ENCODE measurements around the gene LSAMP. TPM values are rescaled to one million over a fixed set of nuclear protein-coding genes. Genes with fewer than 3 reads are reported as not detected.

LSAMP gene
- total RNA-seq, 2 donors from 2014 or later = 1.7 to 2.1 TPM

DNA sequence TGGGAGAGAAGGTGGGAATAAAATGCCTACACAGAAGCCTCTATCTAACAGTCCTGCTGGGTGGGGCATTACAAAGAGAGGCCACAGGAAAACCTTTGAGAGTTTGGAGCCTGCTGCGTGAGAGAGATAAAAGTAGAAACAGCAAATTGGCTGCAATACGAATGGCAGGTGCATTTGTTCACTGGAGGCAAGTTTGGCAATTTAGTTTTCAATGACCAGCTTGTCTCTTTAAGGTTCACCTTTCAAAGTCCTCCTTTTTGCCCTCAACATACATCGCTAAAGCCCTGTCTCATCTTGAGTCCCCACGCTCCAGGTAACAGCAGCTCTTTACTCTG lies 405.7 kb downstream of the LSAMP start:
- no peak overlapping the region for H3K4me3 ChIP-seq
- H3K27ac ChIP-seq = no peak overlapping the region
- DNase-seq (ENCODE audit: low spot score) = no peak
- TF ChIP-seq, protein P1, sequence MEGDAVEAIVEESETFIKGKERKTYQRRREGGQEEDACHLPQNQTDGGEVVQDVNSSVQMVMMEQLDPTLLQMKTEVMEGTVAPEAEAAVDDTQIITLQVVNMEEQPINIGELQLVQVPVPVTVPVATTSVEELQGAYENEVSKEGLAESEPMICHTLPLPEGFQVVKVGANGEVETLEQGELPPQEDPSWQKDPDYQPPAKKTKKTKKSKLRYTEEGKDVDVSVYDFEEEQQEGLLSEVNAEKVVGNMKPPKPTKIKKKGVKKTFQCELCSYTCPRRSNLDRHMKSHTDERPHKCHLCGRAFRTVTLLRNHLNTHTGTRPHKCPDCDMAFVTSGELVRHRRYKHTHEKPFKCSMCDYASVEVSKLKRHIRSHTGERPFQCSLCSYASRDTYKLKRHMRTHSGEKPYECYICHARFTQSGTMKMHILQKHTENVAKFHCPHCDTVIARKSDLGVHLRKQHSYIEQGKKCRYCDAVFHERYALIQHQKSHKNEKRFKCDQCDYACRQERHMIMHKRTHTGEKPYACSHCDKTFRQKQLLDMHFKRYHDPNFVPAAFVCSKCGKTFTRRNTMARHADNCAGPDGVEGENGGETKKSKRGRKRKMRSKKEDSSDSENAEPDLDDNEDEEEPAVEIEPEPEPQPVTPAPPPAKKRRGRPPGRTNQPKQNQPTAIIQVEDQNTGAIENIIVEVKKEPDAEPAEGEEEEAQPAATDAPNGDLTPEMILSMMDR (IDR thresholded peaks at IDR 0.05) = no peak
- no peaks in the 10 kb centered on the region for H3K4me1 ChIP-seq
- no peaks in the 10 kb centered on the region for H3K36me3 ChIP-seq
- H3K27me3 ChIP-seq = no peaks in the 10 kb centered on the region
- no peaks in the 10 kb centered on the region for H3K9me3 ChIP-seq

GRCh38 chr3:116038968-116039650 lies 406.2 kb downstream of the LSAMP start:
- Histone ChIP-seq H3K4me3 (no peak overlapping the region), H3K27ac (no peak overlapping the region), H3K4me1 (no peaks in the 10 kb centered on the region), H3K27me3 (no peaks in the 10 kb centered on the region), H3K36me3 (no peaks in the 10 kb centered on the region), H3K9me3 (no peaks in the 10 kb centered on the region)
- TF ChIP-seq, protein P1 (IDR thresholded peaks at IDR 0.05) = no peak
- DNase-seq (ENCODE audit: low spot score) = no peak

DNA sequence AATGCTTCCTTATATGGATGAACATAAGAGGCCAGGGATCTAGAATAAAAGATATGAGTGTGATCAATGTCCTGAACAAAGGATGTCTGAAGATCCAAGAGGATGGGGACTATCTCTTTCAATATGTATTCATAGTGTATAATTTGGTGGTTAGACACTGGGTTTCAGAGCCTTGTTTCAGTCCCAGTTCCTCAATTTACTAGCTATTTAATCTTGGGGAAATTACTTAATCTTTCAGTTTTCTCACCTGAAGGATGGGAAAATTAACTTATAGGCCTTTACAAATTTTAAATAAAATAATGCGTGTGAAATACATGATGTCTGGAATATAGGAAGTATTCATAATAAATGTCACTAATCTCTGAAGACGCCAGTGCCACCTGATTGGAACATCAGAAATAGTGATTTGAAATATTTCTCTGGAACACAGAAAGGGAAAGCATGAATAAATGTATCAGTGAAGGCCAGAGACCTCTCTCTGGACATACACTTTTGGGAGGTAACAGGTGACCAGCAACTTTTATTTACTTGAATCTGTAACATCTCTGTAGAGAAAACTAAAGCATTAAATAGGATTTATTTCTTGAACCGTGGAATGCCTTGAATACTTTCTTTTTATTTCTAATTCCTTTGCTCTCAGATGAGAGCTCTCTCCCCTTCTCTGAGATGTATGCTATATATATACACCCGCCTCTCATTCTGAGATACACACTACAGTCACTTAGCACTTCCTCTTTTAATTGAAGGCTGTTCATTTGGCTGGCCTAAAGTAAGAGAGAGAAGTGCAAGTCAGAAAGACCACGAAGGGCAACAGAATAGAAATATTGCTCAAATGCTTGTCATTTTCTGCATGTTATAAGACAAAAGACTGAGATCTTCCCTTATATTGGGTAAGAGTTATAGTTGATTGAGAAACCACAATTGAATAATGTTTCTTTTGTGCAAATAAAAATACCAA lies 407.1 kb downstream of the LSAMP start:
- Histone ChIP-seq H3K4me3 (no peak overlapping the region), H3K27ac (no peak overlapping the region), H3K4me1 (no peaks in the 10 kb centered on the region), H3K27me3 (no peaks in the 10 kb centered on the region), H3K36me3 (no peaks in the 10 kb centered on the region), H3K9me3 (no peaks in the 10 kb centered on the region)
- DNase-seq (ENCODE audit: low spot score) = no peak
- TF ChIP-seq, protein P1 (IDR thresholded peaks at IDR 0.05) = no peak

- H3K4me3 ChIP-seq = no peak overlapping the region
- H3K4me1 ChIP-seq = no peaks in the 10 kb centered on the region
- no peaks in the 10 kb centered on the region for H3K27me3 ChIP-seq
- no peak for DNase-seq (ENCODE audit: low spot score)
- no peaks in the 10 kb centered on the region for H3K36me3 ChIP-seq
- no peak overlapping the region for H3K27ac ChIP-seq
- TF ChIP-seq, protein P1 (IDR thresholded peaks at IDR 0.05) = no peak
- no peaks in the 10 kb centered on the region for H3K9me3 ChIP-seq
These were observed 409.9 kb downstream of the LSAMP start for GRCh38 chr3:116035429-116035828.

DNA sequence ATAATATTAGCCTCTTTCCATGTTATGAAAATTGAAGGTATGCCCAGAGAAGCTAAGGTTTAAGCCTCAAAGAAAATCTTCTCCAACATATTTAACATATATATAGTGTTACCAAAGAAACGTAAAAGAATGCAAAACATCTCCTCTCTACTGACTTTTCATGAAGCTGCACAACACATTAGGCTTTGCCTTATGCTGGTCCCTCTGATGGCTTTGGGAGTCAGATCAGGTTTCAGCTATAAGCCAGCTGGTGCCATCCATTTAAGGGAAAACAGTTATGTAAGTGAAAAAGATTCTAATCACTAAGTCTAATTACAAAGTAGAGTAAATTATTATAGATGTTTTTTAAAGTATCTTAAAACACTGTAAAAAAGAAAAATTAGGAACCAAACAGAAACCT lies 410.5 kb downstream of the LSAMP start:
- Histone ChIP-seq H3K27ac (no peak overlapping the region), H3K9me3 (no peaks in the 10 kb centered on the region), H3K36me3 (no peaks in the 10 kb centered on the region), H3K4me3 (no peak overlapping the region), H3K4me1 (no peaks in the 10 kb centered on the region), H3K27me3 (no peaks in the 10 kb centered on the region)
- TF ChIP-seq, protein P1 (IDR thresholded peaks at IDR 0.05) = no peak
- DNase-seq (ENCODE audit: low spot score) = no peak

Measured in right atrium auricular region (tissue), 2 donors.